ENCODE measurements around the gene ZNF784. TPM values are rescaled to one million over a fixed set of nuclear protein-coding genes. Genes with fewer than 3 reads are reported as not detected.

The ZNF784 gene
- total RNA-seq, 1 experiment from 2014 or later: 9.9 TPM

DNA sequence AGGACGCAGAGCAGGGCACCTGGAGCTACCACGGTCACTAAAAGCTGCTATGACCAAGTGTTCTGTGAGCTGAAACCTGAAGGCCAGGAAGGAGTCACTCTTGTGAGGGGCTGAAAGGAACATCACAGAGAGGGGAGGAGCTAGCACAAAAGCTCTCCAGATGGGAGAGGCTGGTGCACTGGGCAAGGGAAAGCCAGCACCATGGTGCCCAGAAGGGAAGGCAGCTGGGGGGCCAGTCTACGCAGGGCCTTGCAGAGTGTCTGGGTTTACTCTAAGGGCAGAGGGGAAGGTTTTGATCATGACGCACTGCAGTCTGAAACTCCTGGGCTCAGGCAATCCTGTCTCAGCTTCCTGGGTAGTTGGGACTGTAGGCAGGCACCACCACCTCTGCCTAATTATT, 12.4 kb upstream of the ZNF784 start:
- Mint-ChIP-seq H3K27ac (peak overlapping the region; percentile 82), H3K9me3 (peaks cover 4% of the 10 kb centered on the region), H3K4me3 (peak overlapping the region; percentile 100), H3K36me3 (peaks cover 16% of the 10 kb centered on the region), H3K4me1 (peaks cover 32% of the 10 kb centered on the region), H3K27me3 (ENCODE audit: low read depth) (peaks cover 9% of the 10 kb centered on the region)
- ChIA-PET POLR2A (no interaction called here), CTCF (interaction anchor here (1.0 to 2.9 kb wide), 5 partner anchors 12 to 169 kb away, joined by 3 to 10 read pairs (median 4); partner anchors contain the start of genes ZNF784 and ZNF865)
- TF ChIP-seq, protein P1, sequence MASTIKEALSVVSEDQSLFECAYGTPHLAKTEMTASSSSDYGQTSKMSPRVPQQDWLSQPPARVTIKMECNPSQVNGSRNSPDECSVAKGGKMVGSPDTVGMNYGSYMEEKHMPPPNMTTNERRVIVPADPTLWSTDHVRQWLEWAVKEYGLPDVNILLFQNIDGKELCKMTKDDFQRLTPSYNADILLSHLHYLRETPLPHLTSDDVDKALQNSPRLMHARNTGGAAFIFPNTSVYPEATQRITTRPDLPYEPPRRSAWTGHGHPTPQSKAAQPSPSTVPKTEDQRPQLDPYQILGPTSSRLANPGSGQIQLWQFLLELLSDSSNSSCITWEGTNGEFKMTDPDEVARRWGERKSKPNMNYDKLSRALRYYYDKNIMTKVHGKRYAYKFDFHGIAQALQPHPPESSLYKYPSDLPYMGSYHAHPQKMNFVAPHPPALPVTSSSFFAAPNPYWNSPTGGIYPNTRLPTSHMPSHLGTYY (CRISPR knock-in tag; IDR thresholded peaks at IDR 0.05): no peak
- TF ChIP-seq, protein P2, sequence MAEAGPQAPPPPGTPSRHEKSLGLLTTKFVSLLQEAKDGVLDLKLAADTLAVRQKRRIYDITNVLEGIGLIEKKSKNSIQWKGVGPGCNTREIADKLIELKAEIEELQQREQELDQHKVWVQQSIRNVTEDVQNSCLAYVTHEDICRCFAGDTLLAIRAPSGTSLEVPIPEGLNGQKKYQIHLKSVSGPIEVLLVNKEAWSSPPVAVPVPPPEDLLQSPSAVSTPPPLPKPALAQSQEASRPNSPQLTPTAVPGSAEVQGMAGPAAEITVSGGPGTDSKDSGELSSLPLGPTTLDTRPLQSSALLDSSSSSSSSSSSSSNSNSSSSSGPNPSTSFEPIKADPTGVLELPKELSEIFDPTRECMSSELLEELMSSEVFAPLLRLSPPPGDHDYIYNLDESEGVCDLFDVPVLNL (CRISPR knock-in tag; IDR thresholded peaks at IDR 0.05; ENCODE audit: borderline replicate concordance, low read depth): no peak
- TF ChIP-seq FOXJ3 (CRISPR knock-in tag; IDR thresholded peaks at IDR 0.05; ENCODE audit: borderline replicate concordance): no peak
- TF ChIP-seq ATF1 (CRISPR knock-in tag; IDR thresholded peaks at IDR 0.05): no peak
- no peak for TF ChIP-seq ZNF671 (CRISPR knock-in tag; IDR thresholded peaks at IDR 0.05)
- TF ChIP-seq, protein P3, sequence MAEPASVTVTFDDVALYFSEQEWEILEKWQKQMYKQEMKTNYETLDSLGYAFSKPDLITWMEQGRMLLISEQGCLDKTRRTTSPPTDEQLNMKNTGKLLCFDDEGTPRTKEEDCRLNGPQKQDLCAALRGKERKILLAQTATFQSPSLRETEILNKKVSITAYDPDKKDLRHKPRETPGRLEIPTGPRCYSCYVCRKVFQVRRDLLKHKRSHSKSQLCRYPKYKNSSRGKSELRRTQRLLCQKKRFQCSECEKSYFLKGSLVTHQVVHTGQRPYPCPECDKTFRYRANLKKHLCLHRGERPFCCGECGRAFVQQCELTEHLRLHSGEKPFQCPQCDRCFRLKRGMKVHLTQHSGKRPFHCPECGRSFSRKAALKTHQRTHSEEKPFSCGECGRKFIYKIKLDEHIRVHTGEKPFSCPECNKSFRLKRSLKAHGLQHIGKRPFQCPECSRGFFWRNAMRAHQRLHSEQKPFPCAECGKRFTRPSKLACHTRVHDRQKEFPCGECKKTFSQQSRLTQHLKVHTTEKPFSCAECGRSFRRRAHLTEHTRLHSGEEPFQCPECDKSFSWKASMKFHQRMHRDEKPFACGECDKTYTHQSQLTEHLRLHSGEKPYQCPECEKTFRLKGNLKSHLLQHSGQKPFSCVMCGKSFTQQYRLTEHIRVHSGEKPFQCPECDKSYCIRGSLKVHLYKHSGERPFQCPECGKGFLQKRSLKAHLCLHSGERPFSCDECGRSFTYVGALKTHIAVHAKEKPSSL (CRISPR knock-in tag; conservative IDR thresholded peaks at IDR 0.05): no peak
- TF ChIP-seq NFATC4 (CRISPR knock-in tag; IDR thresholded peaks at IDR 0.05): no peak
- no peak for DNase-seq (ENCODE audit: low spot score)
- no peak for ATAC-seq

DNA sequence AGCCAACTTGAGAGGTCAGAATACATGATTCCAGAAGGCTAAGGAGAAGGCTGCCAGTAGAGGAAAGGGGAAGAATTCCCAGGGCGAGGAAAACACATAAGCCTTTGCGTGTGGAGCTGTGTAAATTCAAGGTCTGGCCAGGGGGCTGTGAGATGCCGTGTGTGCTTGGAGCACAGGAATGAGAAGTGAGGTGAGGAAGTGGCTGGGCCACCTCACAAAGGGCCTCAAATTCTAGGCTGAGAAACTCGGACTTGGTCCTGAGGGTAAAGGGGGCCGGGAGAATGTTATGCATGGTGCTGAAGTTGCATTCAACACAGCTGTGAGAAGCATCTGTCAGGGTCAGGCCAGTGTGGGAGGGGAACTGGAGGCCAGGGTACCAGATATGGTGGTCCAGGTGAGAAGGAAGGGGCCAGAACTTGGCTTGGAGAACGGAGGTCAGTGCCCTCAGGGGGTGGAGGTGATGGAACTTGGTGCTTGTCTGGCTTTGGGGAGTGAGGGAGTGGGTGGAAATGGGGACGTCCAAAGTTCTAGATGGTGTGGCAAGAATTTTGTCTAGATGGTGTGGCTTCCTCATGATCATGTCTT, 11.6 kb upstream of the ZNF784 start:
- POLR2A ChIA-PET: no interaction called here
- H3K27ac Mint-ChIP-seq: peak overlapping the region; percentile 99
- peak overlapping the region; percentile 100 for H3K4me3 Mint-ChIP-seq
- CTCF ChIA-PET: interaction anchor here (0.5 to 2.9 kb wide), 5 partner anchors 11 to 1198 kb away, joined by 3 to 10 read pairs (median 3); partner anchors contain the start of gene ZNF784
- H3K4me1 Mint-ChIP-seq: peaks cover 35% of the 10 kb centered on the region
- H3K27me3 Mint-ChIP-seq (ENCODE audit: low read depth): peaks cover 9% of the 10 kb centered on the region
- peaks cover 4% of the 10 kb centered on the region for H3K9me3 Mint-ChIP-seq
- TF ChIP-seq, protein P4, sequence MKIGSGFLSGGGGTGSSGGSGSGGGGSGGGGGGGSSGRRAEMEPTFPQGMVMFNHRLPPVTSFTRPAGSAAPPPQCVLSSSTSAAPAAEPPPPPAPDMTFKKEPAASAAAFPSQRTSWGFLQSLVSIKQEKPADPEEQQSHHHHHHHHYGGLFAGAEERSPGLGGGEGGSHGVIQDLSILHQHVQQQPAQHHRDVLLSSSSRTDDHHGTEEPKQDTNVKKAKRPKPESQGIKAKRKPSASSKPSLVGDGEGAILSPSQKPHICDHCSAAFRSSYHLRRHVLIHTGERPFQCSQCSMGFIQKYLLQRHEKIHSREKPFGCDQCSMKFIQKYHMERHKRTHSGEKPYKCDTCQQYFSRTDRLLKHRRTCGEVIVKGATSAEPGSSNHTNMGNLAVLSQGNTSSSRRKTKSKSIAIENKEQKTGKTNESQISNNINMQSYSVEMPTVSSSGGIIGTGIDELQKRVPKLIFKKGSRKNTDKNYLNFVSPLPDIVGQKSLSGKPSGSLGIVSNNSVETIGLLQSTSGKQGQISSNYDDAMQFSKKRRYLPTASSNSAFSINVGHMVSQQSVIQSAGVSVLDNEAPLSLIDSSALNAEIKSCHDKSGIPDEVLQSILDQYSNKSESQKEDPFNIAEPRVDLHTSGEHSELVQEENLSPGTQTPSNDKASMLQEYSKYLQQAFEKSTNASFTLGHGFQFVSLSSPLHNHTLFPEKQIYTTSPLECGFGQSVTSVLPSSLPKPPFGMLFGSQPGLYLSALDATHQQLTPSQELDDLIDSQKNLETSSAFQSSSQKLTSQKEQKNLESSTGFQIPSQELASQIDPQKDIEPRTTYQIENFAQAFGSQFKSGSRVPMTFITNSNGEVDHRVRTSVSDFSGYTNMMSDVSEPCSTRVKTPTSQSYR (CRISPR knock-in tag; IDR thresholded peaks at IDR 0.05): no peak
- TF ChIP-seq ZNF396 (CRISPR knock-in tag; IDR thresholded peaks at IDR 0.05; ENCODE audit: borderline replicate concordance) (no peak), GABPB1 (CRISPR knock-in tag; IDR thresholded peaks at IDR 0.05) (no peak), TEAD1 (CRISPR knock-in tag; IDR thresholded peaks at IDR 0.05) (no peak), ZNF232 (CRISPR knock-in tag; IDR thresholded peaks at IDR 0.05) (no peak)
- TF ChIP-seq, protein P5, sequence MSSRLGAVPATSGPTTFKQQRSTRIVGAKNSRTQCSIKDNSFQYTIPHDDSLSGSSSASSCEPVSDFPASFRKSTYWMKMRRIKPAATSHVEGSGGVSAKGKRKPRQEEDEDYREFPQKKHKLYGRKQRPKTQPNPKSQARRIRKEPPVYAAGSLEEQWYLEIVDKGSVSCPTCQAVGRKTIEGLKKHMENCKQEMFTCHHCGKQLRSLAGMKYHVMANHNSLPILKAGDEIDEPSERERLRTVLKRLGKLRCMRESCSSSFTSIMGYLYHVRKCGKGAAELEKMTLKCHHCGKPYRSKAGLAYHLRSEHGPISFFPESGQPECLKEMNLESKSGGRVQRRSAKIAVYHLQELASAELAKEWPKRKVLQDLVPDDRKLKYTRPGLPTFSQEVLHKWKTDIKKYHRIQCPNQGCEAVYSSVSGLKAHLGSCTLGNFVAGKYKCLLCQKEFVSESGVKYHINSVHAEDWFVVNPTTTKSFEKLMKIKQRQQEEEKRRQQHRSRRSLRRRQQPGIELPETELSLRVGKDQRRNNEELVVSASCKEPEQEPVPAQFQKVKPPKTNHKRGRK (CRISPR knock-in tag; IDR thresholded peaks at IDR 0.05; ENCODE audit: borderline replicate concordance): no peak
- ATAC-seq: no peak
- peaks cover 16% of the 10 kb centered on the region for H3K36me3 Mint-ChIP-seq
- DNase-seq (ENCODE audit: low spot score): no peak
